CD4-positive, alpha-beta T cell treated with Interferon alpha-2 for 1 hour (primary cell): ENCODE measurements around the gene TIMP3.
A peak's percentile ranks its signal among the peaks of the same experiment; 100 is the strongest.

Source experiments
- DNase-seq, 2 donors: peaks; one replicate each; pipeline ENCODE4 v3.0.0-alpha.2; 2020 to 2022

The TIMP3 gene

GRCh38 chr22:32788904-32789624 lies 12.4 kb upstream of the TIMP3 start:
- no peak for DNase-seq

GRCh38 chr22:32789797-32790620 lies 11.5 kb upstream of the TIMP3 start:
- no peak for DNase-seq

GRCh38 chr22:32791056-32791455 lies 10.4 kb upstream of the TIMP3 start:
- no peak for DNase-seq

DNA sequence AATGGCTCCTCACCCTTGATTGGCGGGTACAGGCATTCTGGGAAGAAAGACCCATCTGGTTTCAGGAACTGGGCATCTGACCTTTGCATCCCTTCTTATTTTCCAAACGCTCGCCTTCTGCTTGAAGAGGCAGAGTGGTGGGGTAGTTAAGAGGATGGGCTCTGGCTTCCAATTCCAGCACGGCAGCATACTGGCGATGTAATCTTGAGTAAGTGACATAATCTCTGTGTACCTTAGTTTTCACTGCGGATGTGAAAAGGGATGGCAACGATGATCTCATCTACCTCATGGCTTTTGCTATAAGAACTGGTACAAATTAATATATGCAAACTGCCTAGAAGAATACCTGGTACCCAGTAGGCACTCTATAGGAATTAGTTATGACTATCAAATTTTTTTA lies 10.0 kb upstream of the TIMP3 start:
- no peak for DNase-seq

GRCh38 chr22:32793589-32793988 lies 7.9 kb upstream of the TIMP3 start:
- no peak for DNase-seq

DNA sequence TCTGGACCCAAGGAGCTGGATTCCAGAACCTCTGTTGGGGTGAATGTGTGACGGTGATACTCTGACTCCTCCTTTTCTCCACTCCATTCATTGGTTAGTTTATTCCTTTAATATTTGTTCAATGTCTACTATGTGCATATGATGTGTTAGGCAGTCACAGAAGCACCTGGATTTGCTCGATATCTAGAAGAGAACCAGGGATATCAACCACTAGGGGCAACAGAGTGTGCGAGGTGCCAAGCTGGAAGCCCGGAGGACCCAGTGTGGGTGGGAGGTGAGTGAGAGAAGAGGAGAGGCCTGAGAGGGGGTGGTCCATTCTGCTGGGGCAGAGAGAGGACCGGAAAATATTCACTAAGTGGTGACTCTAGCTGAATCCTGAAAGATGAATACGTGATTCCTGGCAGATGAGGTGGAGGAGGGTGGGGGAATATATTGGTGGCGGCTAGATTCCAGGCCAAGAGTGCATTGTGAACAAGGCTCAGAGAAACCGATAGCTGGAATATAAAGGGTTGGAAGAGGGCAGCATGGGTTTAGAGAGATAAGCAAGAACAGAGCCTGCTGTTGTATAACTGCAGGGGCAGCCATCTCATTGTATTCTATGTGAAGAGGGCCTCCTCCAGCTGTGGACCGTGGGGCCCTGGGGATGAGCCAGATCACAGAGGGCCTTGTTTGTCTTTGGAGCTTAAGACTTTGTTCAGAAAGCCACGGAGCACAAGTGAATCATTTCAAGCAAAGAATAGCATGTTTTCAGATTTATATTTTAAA lies 6.9 kb upstream of the TIMP3 start:
- no peak for DNase-seq

GRCh38 chr22:32795214-32795596 lies 6.3 kb upstream of the TIMP3 start:
- DNase-seq = no peak

DNA sequence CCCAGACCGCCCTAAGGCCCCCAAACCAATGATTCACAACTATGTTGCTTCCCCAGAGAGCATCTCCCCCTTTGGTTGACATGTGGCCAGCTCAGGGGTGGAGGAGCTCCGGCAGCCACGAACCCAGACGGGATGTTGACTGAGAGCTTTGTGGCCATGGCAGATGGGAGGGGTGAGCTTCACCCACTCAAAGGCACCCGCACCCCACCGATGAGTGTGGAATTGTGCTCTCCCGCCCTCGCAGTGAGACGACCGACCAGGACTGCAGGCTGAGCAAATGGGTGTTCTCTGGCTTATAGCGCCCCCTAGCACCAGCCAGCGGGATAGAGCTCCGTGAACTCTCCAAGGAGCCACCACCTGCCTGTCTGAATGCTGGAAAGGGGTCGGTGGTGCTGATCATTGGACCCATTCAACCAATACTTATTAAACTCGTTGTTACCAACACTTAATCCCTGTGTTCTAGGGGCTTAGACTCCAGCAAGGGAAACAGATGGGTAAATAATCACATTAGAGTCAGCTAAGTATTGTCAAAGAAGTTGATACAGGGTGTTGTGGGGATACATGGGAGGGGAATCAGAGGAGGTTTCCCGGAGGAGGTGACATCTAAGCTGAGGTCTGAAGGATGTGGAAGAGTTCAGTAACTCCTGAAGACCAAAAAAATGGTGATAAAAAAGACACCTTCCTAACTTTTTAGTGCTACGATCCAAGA lies 4.5 kb upstream of the TIMP3 start:
- peak; percentile 41 to 56 for DNase-seq

DNA sequence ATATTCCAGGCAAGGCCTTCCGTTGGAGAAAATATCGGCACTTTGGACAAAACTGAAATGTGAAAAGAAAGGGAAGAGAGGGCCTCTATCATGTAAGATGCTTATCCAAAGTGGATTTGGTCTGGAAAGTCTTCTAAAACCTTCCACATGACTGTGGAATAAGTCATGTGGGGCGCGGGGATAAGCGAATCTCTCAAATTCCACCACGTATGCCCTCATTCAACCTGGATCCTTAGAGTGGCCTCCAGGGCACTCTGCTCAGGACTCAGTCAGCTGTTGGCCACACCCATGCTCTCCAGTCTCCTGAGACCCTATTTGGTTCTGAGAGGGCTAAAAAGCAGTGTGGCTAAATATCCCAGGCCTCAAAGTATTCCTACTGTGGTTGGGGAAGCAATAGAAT lies 2.0 kb upstream of the TIMP3 start:
- DNase-seq = no peak

DNA sequence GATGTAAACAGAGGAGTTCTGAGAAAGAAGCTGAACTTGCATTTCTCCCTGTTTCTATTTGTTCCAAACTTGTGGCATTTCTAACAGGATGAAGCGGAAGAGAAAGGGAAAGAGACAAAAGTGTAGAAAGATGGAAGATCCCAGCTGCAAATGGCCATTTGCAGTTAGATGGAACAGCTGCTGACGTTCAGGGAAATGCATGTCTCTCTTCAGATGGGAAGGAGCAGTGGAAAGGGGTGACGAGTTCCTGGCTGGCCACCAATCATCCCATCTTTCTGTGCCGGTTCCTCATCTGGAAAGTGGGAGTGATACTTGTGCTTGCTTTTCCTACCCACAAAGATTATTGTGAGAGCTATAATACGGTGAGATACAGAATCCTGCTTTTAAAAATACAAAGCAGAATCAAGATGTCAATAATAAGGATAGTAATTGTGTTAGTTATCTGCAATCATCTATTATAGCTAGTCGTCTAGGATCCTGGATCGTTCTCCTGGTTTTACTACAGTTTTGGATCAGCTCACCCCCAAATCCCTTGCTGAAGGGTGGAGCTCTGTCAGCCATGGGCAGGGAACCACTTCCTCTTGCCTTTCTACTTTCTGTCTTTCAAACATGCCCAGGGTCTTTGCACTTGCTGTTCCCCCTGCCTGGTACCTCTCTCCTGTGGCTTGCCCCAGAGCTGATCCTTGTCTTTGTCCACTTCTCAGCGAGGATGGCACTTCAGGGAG lies 1.2 kb upstream of the TIMP3 start:
- no peak for DNase-seq

DNA sequence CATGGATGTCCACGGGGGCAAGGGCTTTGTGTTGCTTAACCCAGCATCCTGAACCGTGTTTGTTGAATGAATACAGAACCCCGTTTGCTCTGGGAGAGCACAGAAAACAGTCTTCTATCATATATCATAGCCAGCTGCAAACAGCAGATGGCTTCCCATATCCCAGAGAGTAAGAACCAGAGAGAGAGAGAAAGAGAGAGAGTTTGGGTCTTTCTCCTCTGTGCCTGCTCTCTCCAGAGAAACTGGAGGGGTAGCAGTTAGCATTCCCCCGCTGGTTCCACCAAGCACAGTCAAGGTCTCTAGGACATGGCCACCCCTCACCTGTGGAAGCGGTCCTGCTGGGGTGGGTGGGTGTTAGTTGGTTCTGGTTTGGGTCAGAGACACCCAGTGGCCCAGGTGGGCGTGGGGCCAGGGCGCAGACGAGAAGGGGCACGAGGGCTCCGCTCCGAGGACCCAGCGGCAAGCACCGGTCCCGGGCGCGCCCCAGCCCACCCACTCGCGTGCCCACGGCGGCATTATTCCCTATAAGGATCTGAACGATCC lies 440 bp upstream of the TIMP3 start:
- DNase-seq = no peak

DNA sequence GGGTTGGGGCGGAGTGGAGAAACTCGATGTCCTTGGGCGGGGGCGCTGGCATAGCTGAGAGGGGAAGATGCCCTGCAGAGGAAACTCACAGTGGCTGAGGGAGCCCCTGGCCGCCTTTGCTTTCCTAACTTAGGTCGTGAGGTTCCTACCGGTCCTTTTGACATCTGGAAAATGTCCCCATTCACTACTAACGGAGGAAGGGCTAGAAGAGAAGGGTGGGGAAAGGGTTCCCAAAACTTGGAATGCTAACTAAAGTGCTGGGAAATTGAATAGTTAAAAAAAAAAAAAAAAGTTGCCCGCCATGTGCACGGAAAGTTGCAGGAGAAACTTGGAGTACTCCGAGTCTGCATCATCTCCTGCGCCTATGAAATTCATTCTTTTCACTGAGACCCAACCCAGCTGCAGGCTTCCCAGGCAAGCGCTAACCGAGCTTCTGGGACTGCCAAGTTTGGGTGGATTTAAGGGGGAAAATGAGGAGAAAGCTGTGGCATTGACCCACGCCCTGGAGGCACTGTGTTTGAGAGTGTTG lies 796 bp downstream of the TIMP3 start:
- DNase-seq = no peak

- no peak for DNase-seq
Observed at GRCh38 chr22:32803020-32803737, 1.7 kb downstream of the TIMP3 start.

- DNase-seq = no peak
Observed at GRCh38 chr22:32803738-32804435, 2.4 kb downstream of the TIMP3 start.

GRCh38 chr22:32804531-32805360 lies 3.2 kb downstream of the TIMP3 start:
- DNase-seq = no peak

- no peak for DNase-seq
Observed at GRCh38 chr22:32805361-32805881, 3.9 kb downstream of the TIMP3 start.

DNA sequence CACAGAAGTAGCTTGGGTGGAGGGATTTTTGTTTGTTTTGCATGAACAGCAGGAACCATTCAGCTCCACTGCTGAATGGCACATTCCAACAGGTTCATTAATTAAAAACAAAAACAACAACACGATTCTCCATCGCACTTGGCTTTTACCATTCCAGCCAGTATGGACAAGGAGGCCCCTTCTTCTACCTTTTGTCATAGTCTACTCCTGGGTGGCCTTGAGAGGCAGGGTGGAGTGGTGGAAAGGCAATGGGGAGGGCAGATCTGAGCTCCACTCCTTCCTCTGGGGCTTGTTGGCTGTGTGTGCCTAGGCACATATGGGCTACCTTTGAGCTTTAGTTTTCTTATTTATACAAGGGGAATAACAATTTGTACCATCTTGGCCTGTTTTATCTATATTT lies 4.8 kb downstream of the TIMP3 start:
- no peak for DNase-seq

GRCh38 chr22:32808038-32808445 lies 6.5 kb downstream of the TIMP3 start:
- DNase-seq = no peak
